ENCODE data around the gene TAC4. TPM values are rescaled to one million over a fixed set of nuclear protein-coding genes. Genes with fewer than 3 reads are reported as not detected.

TAC4 gene
- total RNA-seq, 1 donor from 2014 or later, result not detected

- ATAC-seq, result no peak
- intact Hi-C loops (cut with DNase I), result no loop called here
- Histone ChIP-seq H3K27ac (no peak overlapping the region), H3K36me3 (no peaks in the 10 kb centered on the region), H3K4me1 (peaks cover 6% of the 10 kb centered on the region), H3K27me3 (peaks cover 31% of the 10 kb centered on the region), H3K4me3 (no peak overlapping the region), H3K9me3 (no peaks in the 10 kb centered on the region)
- DNase-seq, result no peak
- no peak for TF ChIP-seq CTCF (IDR thresholded peaks at IDR 0.05)
Measured at GRCh38 chr17:49891694-49892389, 44.0 kb upstream of the TAC4 start.

- ATAC-seq (peak; percentile 4), DNase-seq (no peak)
- Histone ChIP-seq H3K9me3 (no peaks in the 10 kb centered on the region), H3K27ac (no peak overlapping the region), H3K36me3 (no peaks in the 10 kb centered on the region), H3K27me3 (peaks cover 31% of the 10 kb centered on the region), H3K4me3 (no peak overlapping the region), H3K4me1 (peaks cover 6% of the 10 kb centered on the region)
- intact Hi-C loops (cut with DNase I), result no loop called here
- TF ChIP-seq CTCF (IDR thresholded peaks at IDR 0.05), result no peak
Measured at GRCh38 chr17:49891271-49891670, 43.4 kb upstream of the TAC4 start.

GRCh38 chr17:49890852-49891251 is 43.0 kb upstream of the TAC4 start:
- no peaks in the 10 kb centered on the region for H3K36me3 ChIP-seq
- no peak for DNase-seq
- TF ChIP-seq CTCF (IDR thresholded peaks at IDR 0.05), result no peak
- ATAC-seq, result peak; percentile 18
- intact Hi-C loops (cut with DNase I), result no loop called here
- no peak overlapping the region for H3K27ac ChIP-seq
- peaks cover 6% of the 10 kb centered on the region for H3K4me1 ChIP-seq
- H3K27me3 ChIP-seq, result peaks cover 31% of the 10 kb centered on the region
- no peaks in the 10 kb centered on the region for H3K9me3 ChIP-seq
- H3K4me3 ChIP-seq, result no peak overlapping the region

- DNase-seq, result no peak
- H3K36me3 ChIP-seq, result no peaks in the 10 kb centered on the region
Measured at GRCh38 chr17:49890077-49890821, 42.4 kb upstream of the TAC4 start.

GRCh38 chr17:49889500-49889899 is 41.6 kb upstream of the TAC4 start:
- no peak for TF ChIP-seq CTCF (IDR thresholded peaks at IDR 0.05)
- H3K4me1 ChIP-seq, result peaks cover 6% of the 10 kb centered on the region
- no peak for ATAC-seq

More at GRCh38 chr17:49890077-49890821, 42.4 kb upstream of the TAC4 start:
- TF ChIP-seq CTCF (IDR thresholded peaks at IDR 0.05), result no peak
- Histone ChIP-seq H3K4me3 (no peak overlapping the region), H3K27ac (no peak overlapping the region), H3K27me3 (peaks cover 27% of the 10 kb centered on the region), H3K4me1 (peaks cover 6% of the 10 kb centered on the region), H3K9me3 (no peaks in the 10 kb centered on the region)
- ATAC-seq, result no peak
- intact Hi-C loops (cut with DNase I), result no loop called here

More at GRCh38 chr17:49889500-49889899, 41.6 kb upstream of the TAC4 start:
- H3K9me3 ChIP-seq, result no peaks in the 10 kb centered on the region
- intact Hi-C loops (cut with DNase I), result no loop called here
- DNase-seq, result no peak
- H3K27ac ChIP-seq, result no peak overlapping the region
- H3K4me3 ChIP-seq, result no peak overlapping the region
- H3K27me3 ChIP-seq, result peaks cover 22% of the 10 kb centered on the region
- no peaks in the 10 kb centered on the region for H3K36me3 ChIP-seq

Measured in upper lobe of right lung (tissue), 1 donor.